HepG2 (cell line): ENCODE results near the gene NAALADL1. TPM values are rescaled to one million over a fixed set of nuclear protein-coding genes. Genes with fewer than 3 reads are reported as not detected.
A peak's percentile ranks its signal among the peaks of the same experiment; 100 is the strongest.

Source experiments
- CENPBD1 ChIP-seq: sonication (generic); formaldehyde crosslinking; IDR thresholded peaks from 2 replicates; pipeline ENCODE4 v1.8.0; 2022; ENCODE audit warnings: missing genetic modification reagents, low read depth, mild to moderate bottlenecking, borderline replicate concordance
- CREM ChIP-seq, 2 experiments: sonication (generic) in 1 of 2; formaldehyde crosslinking in 1 of 2; IDR thresholded peaks; 2 replicates each; pipeline versions ENCODE4 v1.4.0 to v1.6.1; 2016 to 2020; ENCODE audit warnings: antibody characterized with exemption in 1 of 2, mild to moderate bottlenecking in 1 of 2, missing genetic modification reagents in 1 of 2
- FOXP1 ChIP-seq, 2 experiments: fragments of 450-650 bp in 1 of 2; IDR thresholded peaks; 2 replicates each; pipeline ENCODE4 v1.6.1; 2017 to 2018; ENCODE audit warnings: antibody characterized with exemption in 1 of 2
- GLMP ChIP-seq: sonication (generic); formaldehyde crosslinking; IDR thresholded peaks from 2 replicates; pipeline ENCODE4 v1.9.0; 2021; ENCODE audit warnings: missing genetic modification reagents, mild to moderate bottlenecking, borderline replicate concordance
- GTF2F1 ChIP-seq: fragments of 150-350 bp; IDR thresholded peaks from 2 replicates; pipeline ENCODE4 v1.6.1; 2014; ENCODE audit warnings: low read length
- IKZF1 ChIP-seq: fragments of 450-650 bp; IDR thresholded peaks from 2 replicates; pipeline ENCODE4 v1.7.1; 2016
- KLF15 ChIP-seq: sonication (generic); formaldehyde crosslinking; IDR thresholded peaks from 2 replicates; pipeline ENCODE4 v1.8.1; 2023; ENCODE audit warnings: borderline replicate concordance, mild to moderate bottlenecking, inconsistent platforms, missing genetic modification reagents, mixed read lengths
- KLF6 ChIP-seq: IDR thresholded peaks from 2 replicates; pipeline ENCODE4 v1.8.0; 2016; ENCODE audit warnings: missing biosample characterization, missing genetic modification reagents
- NFATC3 ChIP-seq: sonication (generic); formaldehyde crosslinking; IDR thresholded peaks from 2 replicates; pipeline ENCODE4 v1.5.1; 2020; ENCODE audit warnings: mild to moderate bottlenecking, missing genetic modification reagents
- POGK ChIP-seq: sonication (generic); formaldehyde crosslinking; conservative IDR thresholded peaks from 2 replicates; pipeline ENCODE4 v1.8.0; 2022; ENCODE audit warnings: mild to moderate bottlenecking, moderate library complexity, missing genetic modification reagents
- SALL2 ChIP-seq: sonication (generic); formaldehyde crosslinking; IDR thresholded peaks from 2 replicates; pipeline ENCODE4 v1.8.1; 2023; ENCODE audit warnings: mild to moderate bottlenecking, missing genetic modification reagents, inconsistent platforms
- ZBTB37 ChIP-seq: sonication (generic); formaldehyde crosslinking; IDR thresholded peaks from 2 replicates; pipeline ENCODE4 v1.4.0; 2020; ENCODE audit warnings: mild to moderate bottlenecking, missing genetic modification reagents
- ZBTB43 ChIP-seq: sonication (generic); formaldehyde crosslinking; conservative IDR thresholded peaks from 2 replicates; pipeline ENCODE4 v1.4.0; 2020; ENCODE audit warnings: missing genetic modification reagents
- ZEB1 ChIP-seq: IDR thresholded peaks from 2 replicates; pipeline ENCODE4 v1.6.1; 2012; ENCODE audit warnings: mild to moderate bottlenecking, low read depth, inconsistent platforms; ENCODE audit not compliant: insufficient replicate concordance
- ZGPAT ChIP-seq: IDR thresholded peaks from 2 replicates; pipeline ENCODE4 v1.6.1; 2016; ENCODE audit warnings: mild to moderate bottlenecking
- ZNF569 ChIP-seq: sonication (generic); formaldehyde crosslinking; IDR thresholded peaks from 2 replicates; pipeline ENCODE4 v1.5.0; 2020; ENCODE audit warnings: mild to moderate bottlenecking, missing genetic modification reagents, moderate library complexity, borderline replicate concordance
- ZNF704 ChIP-seq: sonication (generic); formaldehyde crosslinking; IDR thresholded peaks from 2 replicates; pipeline ENCODE4 v1.8.1; 2023; ENCODE audit warnings: mild to moderate bottlenecking, inconsistent platforms, moderate library complexity, missing genetic modification reagents, borderline replicate concordance
- ZZZ3 ChIP-seq: sonication (generic); formaldehyde crosslinking; IDR thresholded peaks from 2 replicates; pipeline ENCODE4 v1.4.0; 2020; ENCODE audit warnings: missing genetic modification reagents, mild to moderate bottlenecking, borderline replicate concordance
- polyA plus RNA-seq, 8 experiments: library from polyadenylated mRNA; depleted of rRNA in 3 of 8; stranded (reverse) in 7 of 8; unstranded in 1 of 8; fragments of >200 nt; fragmentation: Illumina TruSeq in 4 of 8; extraction: Trizol in 4 of 8; gene quantifications; 2 replicates each; pipeline versions ENCODE4 v1.2.1 to v1.2.3, GENCODE V29; 2011 to 2016; ENCODE audit warnings: low read depth in 4 of 8, missing spikeins in 1 of 8, mixed read lengths in 1 of 8; ENCODE audit not compliant: insufficient read depth in 1 of 8
- total RNA-seq, 5 experiments: library from RNA; depleted of rRNA; stranded (reverse); fragments of >200 nt; fragmentation: Illumina TruSeq; extraction: Trizol; gene quantifications; 2 replicates each; pipeline ENCODE4 v1.2.3, GENCODE V29; 2016; ENCODE audit warnings: low read depth in 1 of 5

Gene NAALADL1
- total and polyA plus RNA-seq, 2 of the 13 experiments (the other 11 are each of a cell fraction or from before 2014, with no cell fraction given), result 9.3 to 33.9 TPM

GRCh38 chr11:65095974-65096806 is 37.8 kb upstream of the NAALADL1 start, which contains the start of gene VPS51 (continued):
- TF ChIP-seq CENPBD1 (CRISPR knock-in tag) (peak; percentile 36; the same call in 1 of the 2 replicates), GTF2F1 (peak; percentile 77; the same call in 1 of the 2 replicates), ZBTB43 (CRISPR knock-in tag) (no peak; the same call in 1 of the 2 replicates), ZGPAT (peak; percentile 92), SALL2 (CRISPR knock-in tag) (peak; percentile 92; the same call in 1 of the 2 replicates), ZZZ3 (CRISPR knock-in tag) (peak; percentile 72; the same call in 1 of the 2 replicates), IKZF1 (no peak), ZNF704 (CRISPR knock-in tag) (no peak), GLMP (CRISPR knock-in tag) (no peak), NFATC3 (CRISPR knock-in tag) (no peak), POGK (CRISPR knock-in tag) (peak; percentile 90), ZNF569 (CRISPR knock-in tag) (no peak), CREM (IDR thresholded peaks at IDR 0.05) (peak; percentile 92), CREM (CRISPR knock-in tag; IDR thresholded peaks at IDR 0.05) (0 out of 2 replicates have a peak, but pooled peaks have one; percentile 32), ZBTB37 (CRISPR knock-in tag) (peak; percentile 20; the same call in 1 of the 2 replicates), KLF15 (CRISPR knock-in tag) (peak; percentile 79; the same call in 1 of the 2 replicates), FOXP1 (IDR thresholded peaks at IDR 0.05) (no peak), FOXP1 (CRISPR knock-in tag; IDR thresholded peaks at IDR 0.05) (peak; percentile 54; the same call in 1 of the 2 replicates), KLF6 (CRISPR knock-in tag) (peak; percentile 78; the same call in 1 of the 2 replicates), ZEB1 (peak; percentile 90)
